ENCODE data around the gene TNPO1.

TNPO1 gene

GRCh38 chr5:72841756-72842535 is 25.5 kb downstream of the TNPO1 start:
- DNase-seq (ENCODE audit: low read depth), result no peak
- TF ChIP-seq CTCF (IDR thresholded peaks at IDR 0.05; ENCODE audit: insufficient read depth, low read depth, low read length, missing control alignments), result no peak

GRCh38 chr5:72842816-72843215 is 26.4 kb downstream of the TNPO1 start:
- H3K4me3 ChIP-seq (ENCODE audit: low read depth, low read length), result no peak overlapping the region
- TF ChIP-seq CTCF (IDR thresholded peaks at IDR 0.05; ENCODE audit: insufficient read depth, low read depth, low read length, missing control alignments), result no peak
- DNase-seq (ENCODE audit: low read depth), result no peak

More at GRCh38 chr5:72841756-72842535, 25.5 kb downstream of the TNPO1 start:
- H3K4me3 ChIP-seq (ENCODE audit: low read depth, low read length), result no peak overlapping the region

- TF ChIP-seq CTCF (IDR thresholded peaks at IDR 0.05; ENCODE audit: insufficient read depth, low read depth, low read length, missing control alignments), result no peak
- DNase-seq (ENCODE audit: low read depth), result no peak
- no peak overlapping the region for H3K4me3 ChIP-seq (ENCODE audit: low read depth, low read length)
Measured at GRCh38 chr5:72844218-72844603, 27.8 kb downstream of the TNPO1 start.

- no peak for TF ChIP-seq CTCF (IDR thresholded peaks at IDR 0.05; ENCODE audit: insufficient read depth, low read depth, low read length, missing control alignments)
- H3K4me3 ChIP-seq (ENCODE audit: low read depth, low read length), result no peak overlapping the region
- no peak for DNase-seq (ENCODE audit: low read depth)
Measured at GRCh38 chr5:72845889-72846288, 29.4 kb downstream of the TNPO1 start.

GRCh38 chr5:72846483-72846882 is 30.0 kb downstream of the TNPO1 start:
- H3K4me3 ChIP-seq (ENCODE audit: low read depth, low read length), result no peak overlapping the region
- no peak for TF ChIP-seq CTCF (IDR thresholded peaks at IDR 0.05; ENCODE audit: insufficient read depth, low read depth, low read length, missing control alignments)
- DNase-seq (ENCODE audit: low read depth), result no peak

- no peak for TF ChIP-seq CTCF (IDR thresholded peaks at IDR 0.05; ENCODE audit: insufficient read depth, low read depth, low read length, missing control alignments)
- H3K4me3 ChIP-seq (ENCODE audit: low read depth, low read length), result peak overlapping the region; percentile 73
- no peak for DNase-seq (ENCODE audit: low read depth)
Measured at GRCh38 chr5:72847439-72847838, 31.0 kb downstream of the TNPO1 start.

GRCh38 chr5:72847989-72848473 is 31.6 kb downstream of the TNPO1 start:
- no peak for TF ChIP-seq CTCF (IDR thresholded peaks at IDR 0.05; ENCODE audit: insufficient read depth, low read depth, low read length, missing control alignments)

More at GRCh38 chr5:72847989-72848473, 31.6 kb downstream of the TNPO1 start:
- peak overlapping the region; percentile 73 for H3K4me3 ChIP-seq (ENCODE audit: low read depth, low read length)
- DNase-seq (ENCODE audit: low read depth), result peak; percentile 92
